Astrocyte of the cerebellum (primary cell): ENCODE measurements around the gene MROH9.
A peak's percentile ranks its signal among the peaks of the same experiment; 100 is the strongest.
"Not testable (repeated sequence)": the region's sequence is repeated elsewhere in the genome, so short reads cannot be mapped to it uniquely, and the experiment has no call there.

Experiments
- DNase-seq: peaks from one replicate; pipeline ENCODE4 v3.0.0-alpha.2; 2011; ENCODE audit warnings: low read depth
- H3K4me3 ChIP-seq: 2 replicates; pipeline ENCODE4 v1.5.1; 2011; ENCODE audit warnings: mild to moderate bottlenecking, low read depth, low read length, moderate library complexity
- in situ Hi-C: cut with HindIII; loops from 2 replicates; pipeline ENCODE4 v1.10.0; 2017; ENCODE audit warnings: low sequenced_read_pairs
- TF ChIP-seq, protein P1 (sequence below): IDR thresholded peaks from 2 replicates; pipeline ENCODE4 v1.5.1; 2012; ENCODE audit warnings: low read length, low read depth, moderate library complexity, mild to moderate bottlenecking; ENCODE audit errors: missing control alignments

MROH9 gene

DNA sequence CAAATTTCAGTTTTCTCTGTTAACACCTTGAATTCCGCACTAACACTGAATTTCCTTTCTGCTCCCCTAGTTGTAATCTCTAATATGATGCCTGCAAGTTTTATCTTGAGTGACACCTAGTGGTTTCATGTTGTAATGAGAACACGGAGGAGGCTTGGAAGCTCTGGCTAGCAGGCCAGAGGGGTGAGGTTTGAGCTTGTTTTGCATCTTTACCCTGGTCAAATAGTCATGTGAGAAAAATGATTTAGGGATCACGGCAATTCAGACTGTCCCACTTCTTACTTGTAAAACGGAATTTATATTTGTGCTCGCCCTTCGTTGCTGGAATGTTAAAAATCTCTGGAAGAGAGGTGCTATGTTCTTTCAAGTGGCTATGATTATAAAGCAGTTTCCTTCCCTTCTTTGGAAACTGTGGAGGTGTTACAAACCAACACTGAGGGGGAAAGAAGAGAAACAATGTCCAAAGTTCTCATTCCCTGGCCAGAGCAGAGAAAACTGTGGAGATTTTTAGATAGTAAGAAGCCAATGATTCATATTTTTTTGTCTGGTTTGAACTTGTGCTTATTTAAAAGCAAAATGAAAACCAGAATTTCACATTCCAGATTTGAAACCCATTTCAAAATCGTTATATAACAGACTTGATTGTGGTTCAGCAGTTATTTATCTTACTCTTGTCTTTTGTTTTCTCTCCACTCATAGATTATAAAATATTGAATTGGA, 5.3 kb upstream of the MROH9 start:
- peak; percentile 40 for DNase-seq
- no peak overlapping the region for H3K4me3 ChIP-seq
- TF ChIP-seq, protein P1, sequence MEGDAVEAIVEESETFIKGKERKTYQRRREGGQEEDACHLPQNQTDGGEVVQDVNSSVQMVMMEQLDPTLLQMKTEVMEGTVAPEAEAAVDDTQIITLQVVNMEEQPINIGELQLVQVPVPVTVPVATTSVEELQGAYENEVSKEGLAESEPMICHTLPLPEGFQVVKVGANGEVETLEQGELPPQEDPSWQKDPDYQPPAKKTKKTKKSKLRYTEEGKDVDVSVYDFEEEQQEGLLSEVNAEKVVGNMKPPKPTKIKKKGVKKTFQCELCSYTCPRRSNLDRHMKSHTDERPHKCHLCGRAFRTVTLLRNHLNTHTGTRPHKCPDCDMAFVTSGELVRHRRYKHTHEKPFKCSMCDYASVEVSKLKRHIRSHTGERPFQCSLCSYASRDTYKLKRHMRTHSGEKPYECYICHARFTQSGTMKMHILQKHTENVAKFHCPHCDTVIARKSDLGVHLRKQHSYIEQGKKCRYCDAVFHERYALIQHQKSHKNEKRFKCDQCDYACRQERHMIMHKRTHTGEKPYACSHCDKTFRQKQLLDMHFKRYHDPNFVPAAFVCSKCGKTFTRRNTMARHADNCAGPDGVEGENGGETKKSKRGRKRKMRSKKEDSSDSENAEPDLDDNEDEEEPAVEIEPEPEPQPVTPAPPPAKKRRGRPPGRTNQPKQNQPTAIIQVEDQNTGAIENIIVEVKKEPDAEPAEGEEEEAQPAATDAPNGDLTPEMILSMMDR, result peak; percentile 79
- in situ Hi-C loops, result no loop called here

DNA sequence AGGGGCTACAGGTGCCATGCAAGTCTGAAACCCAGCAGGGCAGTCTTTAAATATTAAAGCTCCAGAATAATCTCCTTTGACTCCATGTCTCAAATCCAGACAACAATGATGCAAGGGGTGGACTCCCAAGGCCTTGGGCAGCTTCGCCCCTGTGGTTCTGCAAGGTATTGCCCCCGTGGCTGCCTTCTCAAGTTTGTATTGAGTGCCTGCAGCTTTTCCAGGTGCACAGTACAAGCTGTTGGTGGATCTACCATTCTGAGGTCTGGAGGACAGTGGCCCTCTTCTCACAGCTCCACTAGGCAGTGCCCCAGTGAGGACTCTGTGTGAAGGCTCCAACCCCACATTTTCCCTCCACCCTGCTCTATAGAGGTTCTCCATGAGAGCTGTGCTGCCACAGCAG, 3.7 kb upstream of the MROH9 start:
- H3K4me3 ChIP-seq, result no peak overlapping the region
- DNase-seq, result no peak
- in situ Hi-C loops, result no loop called here
- TF ChIP-seq, protein P1, result no peak

DNA sequence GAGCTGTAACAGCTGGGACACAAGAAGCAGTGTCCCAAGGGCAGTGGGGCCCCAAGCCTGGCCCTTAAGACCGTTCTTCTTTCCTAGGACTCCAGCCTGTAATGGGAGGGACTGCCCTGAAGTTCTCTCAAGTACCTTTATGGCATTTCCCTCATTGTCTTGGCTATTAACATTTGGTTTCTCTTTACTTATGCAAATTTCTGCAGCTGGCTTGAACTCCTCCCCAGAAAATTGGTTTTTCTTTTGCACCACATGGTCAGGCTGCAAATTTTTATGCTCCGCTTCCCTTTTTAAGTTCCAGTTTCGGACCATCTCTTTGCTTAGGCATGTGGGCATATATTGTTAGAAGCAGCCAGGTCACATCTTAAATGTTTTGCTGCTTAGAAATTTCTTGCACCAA, 3.1 kb upstream of the MROH9 start:
- TF ChIP-seq, protein P1, result no peak
- no peak overlapping the region for H3K4me3 ChIP-seq
- in situ Hi-C loops, result no loop called here
- DNase-seq, result no peak

DNA sequence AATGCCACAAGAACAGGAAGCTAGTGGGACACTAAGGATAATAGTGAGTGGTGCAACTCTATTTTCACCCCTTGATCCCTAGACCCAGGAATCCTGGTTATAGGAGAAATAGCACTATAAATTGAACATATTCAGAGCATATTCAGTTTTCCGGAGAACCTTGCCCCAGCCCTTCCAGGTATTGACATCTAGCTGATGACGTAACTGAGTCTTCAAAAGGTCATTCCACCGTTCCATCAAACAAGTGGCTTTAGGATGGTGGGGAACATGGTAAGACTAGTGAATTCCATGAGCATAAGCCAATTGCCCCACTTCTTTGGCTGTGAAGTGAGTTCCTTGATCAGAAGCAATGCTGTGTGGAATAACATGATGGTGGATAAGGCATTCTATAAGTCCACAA, 2.9 kb downstream of the MROH9 start:
- H3K4me3 ChIP-seq, result no peak overlapping the region
- TF ChIP-seq, protein P1, result no peak
- no peak for DNase-seq
- in situ Hi-C loops, result no loop called here

DNA sequence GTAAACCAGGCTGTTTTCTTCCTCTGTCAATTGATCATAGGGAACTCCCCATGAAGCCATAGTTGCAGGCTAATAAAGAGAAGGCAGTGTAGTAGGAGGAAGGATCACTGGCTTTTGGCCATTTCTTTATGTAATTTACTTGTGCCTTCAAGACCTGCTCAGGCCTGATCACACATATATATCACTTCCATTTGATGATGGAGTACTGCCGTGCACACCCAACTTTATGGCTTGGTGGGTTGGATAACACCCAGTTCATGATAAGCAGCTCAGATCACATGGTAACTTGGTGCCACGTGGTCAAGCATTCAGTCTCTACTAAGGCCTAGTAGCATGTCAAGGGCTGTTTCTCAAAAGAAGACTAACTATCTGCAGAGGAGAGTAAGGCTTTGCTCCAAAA, 4.1 kb downstream of the MROH9 start:
- in situ Hi-C loops, result no loop called here
- TF ChIP-seq, protein P1, result no peak
- no peak for DNase-seq
- H3K4me3 ChIP-seq, result no peak overlapping the region

DNA sequence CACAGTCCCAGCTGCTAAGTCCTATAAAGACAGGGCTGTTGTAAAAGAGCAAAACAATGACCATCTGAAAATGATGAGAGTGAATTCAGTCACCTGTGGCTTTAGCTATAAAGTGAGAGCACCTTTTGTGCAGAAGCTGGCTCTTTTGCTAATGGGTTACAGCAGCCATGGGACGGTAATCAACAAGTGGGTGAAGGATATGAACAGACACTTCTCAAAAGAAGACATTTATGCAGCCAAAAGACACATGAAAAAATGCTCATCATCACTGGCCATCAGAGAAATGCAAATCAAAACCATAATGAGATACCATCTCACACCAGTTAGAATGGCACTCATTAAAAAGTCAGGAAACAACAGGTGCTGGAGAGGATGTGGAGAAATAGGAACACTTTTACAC, 16.4 kb downstream of the MROH9 start:
- H3K4me3 ChIP-seq, in situ Hi-C loops, DNase-seq: not testable (repeated sequence)

DNA sequence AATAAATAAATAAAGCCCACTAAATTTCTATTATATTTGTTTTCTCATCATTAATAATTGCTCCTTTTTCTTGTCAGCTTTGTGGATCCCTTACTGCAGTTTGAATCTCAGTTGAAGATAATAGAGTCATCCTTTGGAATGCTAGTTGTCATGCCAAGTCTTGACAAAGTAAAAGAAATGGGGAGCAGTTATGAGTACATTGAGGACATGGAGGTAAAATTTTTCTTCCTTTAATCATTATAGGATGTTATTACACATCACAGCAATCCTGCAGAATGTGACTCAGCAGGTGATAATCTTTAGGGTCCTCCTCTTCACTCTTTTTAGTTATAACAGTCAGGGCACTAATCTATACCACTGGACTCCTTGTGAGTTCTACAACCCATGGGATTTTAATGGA, 24.1 kb downstream of the MROH9 start:
- DNase-seq, result no peak
- TF ChIP-seq, protein P1, result no peak
- in situ Hi-C loops, result no loop called here
- H3K4me3 ChIP-seq, result no peak overlapping the region
